ENCODE measurements around the gene NEO1.

NEO1 gene

GRCh38 chr15:73318463-73319351 lies 266.4 kb downstream of the NEO1 start:
- no peak for TF ChIP-seq POLR2AphosphoS5 (IDR thresholded peaks at IDR 0.05; ENCODE audit: low read depth, low read length)
- no peak for TF ChIP-seq SIN3A (IDR thresholded peaks at IDR 0.05; ENCODE audit: borderline replicate concordance, insufficient read depth, low read length)
- no peak for TF ChIP-seq TAF1 (IDR thresholded peaks at IDR 0.05; ENCODE audit: borderline replicate concordance, insufficient read depth, low read length)
- no peak for TF ChIP-seq REST (IDR thresholded peaks at IDR 0.05; ENCODE audit: insufficient read depth in 1 of 2, low read depth in 2 of 2, low read length in 2 of 2)
- TF ChIP-seq FOXP2 (optimal IDR thresholded peaks at IDR 0.05; ENCODE audit: borderline replicate concordance, extremely low read depth, extremely low read length, insufficient read depth), result no peak

DNA sequence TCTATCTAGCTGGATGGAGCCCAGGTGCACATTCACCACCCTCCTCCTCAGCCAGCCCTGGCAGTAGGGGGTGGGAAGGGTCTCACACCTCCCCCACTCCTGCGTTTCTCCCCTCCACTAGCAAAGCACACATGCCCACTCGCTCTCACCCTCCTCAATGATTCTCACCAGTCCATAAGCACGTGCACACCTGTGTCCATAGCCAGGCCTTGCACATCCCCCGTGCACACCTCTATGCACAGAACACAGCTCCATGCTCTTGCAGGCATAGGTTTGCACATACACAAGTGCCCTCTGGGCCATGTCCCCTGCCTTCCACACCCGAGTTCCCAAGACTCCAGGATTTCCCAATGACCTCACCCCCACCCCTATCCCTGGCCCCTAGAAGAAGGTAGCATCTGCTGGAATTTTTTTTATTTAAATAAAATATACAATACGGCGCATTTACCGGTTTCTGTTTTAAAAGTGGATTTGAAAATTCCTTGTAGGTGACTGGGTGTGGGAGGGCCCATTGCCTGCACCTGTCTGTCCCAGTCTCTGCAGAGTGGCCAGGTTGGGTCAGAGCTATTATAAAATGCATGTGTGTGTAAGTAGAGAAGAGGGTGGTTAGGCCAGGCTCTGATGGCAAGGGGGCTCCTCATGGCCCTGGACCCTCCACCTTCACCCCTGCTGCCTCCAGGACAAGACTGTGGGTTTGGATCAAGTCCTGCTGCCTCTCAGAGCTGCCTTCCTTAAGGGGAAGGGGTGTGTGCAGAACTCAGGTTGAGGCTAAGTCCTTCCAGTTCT lies 267.4 kb downstream of the NEO1 start:
- no peak for TF ChIP-seq FOXP2 (optimal IDR thresholded peaks at IDR 0.05; ENCODE audit: borderline replicate concordance, extremely low read depth, extremely low read length, insufficient read depth)
- no peak for TF ChIP-seq REST (IDR thresholded peaks at IDR 0.05; ENCODE audit: insufficient read depth in 1 of 2, low read depth in 2 of 2, low read length in 2 of 2)
- no peak for TF ChIP-seq SIN3A (IDR thresholded peaks at IDR 0.05; ENCODE audit: borderline replicate concordance, insufficient read depth, low read length)
- TF ChIP-seq POLR2AphosphoS5 (IDR thresholded peaks at IDR 0.05; ENCODE audit: low read depth, low read length), result no peak
- no peak for TF ChIP-seq TAF1 (IDR thresholded peaks at IDR 0.05; ENCODE audit: borderline replicate concordance, insufficient read depth, low read length)

GRCh38 chr15:73320619-73321180 lies 268.4 kb downstream of the NEO1 start:
- no peak for TF ChIP-seq REST (IDR thresholded peaks at IDR 0.05; ENCODE audit: insufficient read depth in 1 of 2, low read depth in 2 of 2, low read length in 2 of 2)
- no peak for TF ChIP-seq POLR2AphosphoS5 (IDR thresholded peaks at IDR 0.05; ENCODE audit: low read depth, low read length)
- no peak for TF ChIP-seq SIN3A (IDR thresholded peaks at IDR 0.05; ENCODE audit: borderline replicate concordance, insufficient read depth, low read length)

GRCh38 chr15:73321496-73322450 lies 269.5 kb downstream of the NEO1 start:
- no peak for TF ChIP-seq POLR2AphosphoS5 (IDR thresholded peaks at IDR 0.05; ENCODE audit: low read depth, low read length)
- TF ChIP-seq TAF1 (IDR thresholded peaks at IDR 0.05; ENCODE audit: borderline replicate concordance, insufficient read depth, low read length), result no peak
- TF ChIP-seq REST (IDR thresholded peaks at IDR 0.05; ENCODE audit: insufficient read depth in 1 of 2, low read depth in 2 of 2, low read length in 2 of 2), result no peak
- TF ChIP-seq FOXP2 (optimal IDR thresholded peaks at IDR 0.05; ENCODE audit: borderline replicate concordance, extremely low read depth, extremely low read length, insufficient read depth), result no peak

Measured in PFSK-1 (cell line).